WTC11 (cell line): ENCODE measurements around the gene KRT14. TPM values are rescaled to one million over a fixed set of nuclear protein-coding genes. Genes with fewer than 3 reads are reported as not detected.
A peak's percentile ranks its signal among the peaks of the same experiment; 100 is the strongest.
"Not testable (repeated sequence)": the region's sequence is repeated elsewhere in the genome, so short reads cannot be mapped to it uniquely, and the experiment has no call there.

Experiments used
- ATAC-seq: fragments of 200-7000 bp; cut with Tn5 transposase; 2 replicates; pipeline ENCODE4 v1.10.0; 2021; ENCODE audit warnings: mild to moderate bottlenecking, moderate library complexity
- CTCF ChIA-PET: fragments of 300-600 bp; sonication (Branson Sonifier 250); formaldehyde crosslinking; loops from one replicate; lab custom pipeline; 2021; ENCODE audit warnings: antibody characterized with exemption; lab: Charles Lee
- POLR2A ChIA-PET: fragments of 350-600 bp; sonication (Branson Sonifier 250); formaldehyde crosslinking; loops from one replicate; lab custom pipeline; 2021; ENCODE audit warnings: antibody characterized with exemption; lab: Charles Lee
- DNase-seq: peaks from one replicate; pipeline ENCODE4 v3.0.0; 2021; ENCODE audit warnings: low spot score
- H3K27ac Mint-ChIP-seq: 2 replicates; pipeline ENCODE4 v1.8.0; 2021; ENCODE audit warnings: mixed read lengths
- H3K27me3 Mint-ChIP-seq: 2 replicates; pipeline ENCODE4 v1.8.0; 2021; ENCODE audit warnings: low read depth, mild to moderate bottlenecking, moderate library complexity, mixed read lengths
- H3K36me3 Mint-ChIP-seq: 2 replicates; pipeline ENCODE4 v1.8.0; 2021; ENCODE audit warnings: mixed read lengths
- H3K4me1 Mint-ChIP-seq: 2 replicates; pipeline ENCODE4 v1.8.0; 2022; ENCODE audit warnings: mixed read lengths
- H3K4me3 Mint-ChIP-seq: 2 replicates; pipeline ENCODE4 v1.8.0; 2021; ENCODE audit warnings: mild to moderate bottlenecking, moderate library complexity, mixed read lengths
- H3K9me3 Mint-ChIP-seq: 2 replicates; pipeline ENCODE4 v1.8.0; 2021; ENCODE audit warnings: mixed read lengths
- JAZF1 ChIP-seq: fragments of 250-450 bp; sonication (Bioruptor Pico); IDR thresholded peaks from 2 replicates; pipeline ENCODE4 v1.9.0; 2021; ENCODE audit warnings: moderate library complexity, mild to moderate bottlenecking, inconsistent platforms
- NFE2L1 ChIP-seq: sonication (generic); formaldehyde crosslinking; IDR thresholded peaks from 2 replicates; pipeline ENCODE4 v1.8.1; 2023; ENCODE audit warnings: missing genetic modification reagents
- OVOL2 ChIP-seq: fragments of 250-450 bp; sonication (Bioruptor Pico); IDR thresholded peaks from 2 replicates; pipeline ENCODE4 v1.9.0; 2021; ENCODE audit warnings: mild to moderate bottlenecking, borderline replicate concordance
- RELA ChIP-seq: sonication (generic); formaldehyde crosslinking; IDR thresholded peaks from 2 replicates; pipeline ENCODE4 v1.8.1; 2022; ENCODE audit warnings: missing genetic modification reagents, mild to moderate bottlenecking, borderline replicate concordance
- ZNF138 ChIP-seq: sonication (generic); formaldehyde crosslinking; conservative IDR thresholded peaks from 2 replicates; pipeline ENCODE4 v1.8.1; 2022; ENCODE audit warnings: mild to moderate bottlenecking, moderate library complexity, missing genetic modification reagents
- ZNF219 ChIP-seq: sonication (generic); formaldehyde crosslinking; IDR thresholded peaks from 2 replicates; pipeline ENCODE4 v1.8.0; 2023; ENCODE audit warnings: missing genetic modification reagents, mild to moderate bottlenecking, borderline replicate concordance
- ZNF423 ChIP-seq: fragments of 250-450 bp; sonication (Bioruptor Pico); IDR thresholded peaks from 2 replicates; pipeline ENCODE4 v2.1.2; 2022; ENCODE audit warnings: mild to moderate bottlenecking, moderate library complexity
- total RNA-seq: library from RNA; stranded (reverse); gene quantifications from 3 replicates; pipeline ENCODE4 v1.2.3, GENCODE V29; 2021
- TF ChIP-seq, protein P1 (sequence below): sonication (generic); formaldehyde crosslinking; IDR thresholded peaks from 2 replicates; pipeline ENCODE4 v1.8.1; 2022; ENCODE audit warnings: missing genetic modification reagents, borderline replicate concordance
- TF ChIP-seq, protein P2 (sequence below): fragments of 250-450 bp; sonication (Bioruptor Pico); IDR thresholded peaks from 2 replicates; pipeline ENCODE4 v1.8.0; 2021; ENCODE audit warnings: mild to moderate bottlenecking
- TF ChIP-seq, protein P3 (sequence below): fragments of 250-450 bp; sonication (Bioruptor Pico); conservative IDR thresholded peaks from 2 replicates; pipeline ENCODE4 v1.9.0; 2021; ENCODE audit warnings: mild to moderate bottlenecking
- TF ChIP-seq, protein P4 (sequence below): sonication (generic); formaldehyde crosslinking; IDR thresholded peaks from 2 replicates; pipeline ENCODE4 v1.8.1; 2023; ENCODE audit warnings: mild to moderate bottlenecking, moderate library complexity, missing genetic modification reagents

The KRT14 gene
- total RNA-seq, 1 experiment from 2014 or later, result not detected

DNA sequence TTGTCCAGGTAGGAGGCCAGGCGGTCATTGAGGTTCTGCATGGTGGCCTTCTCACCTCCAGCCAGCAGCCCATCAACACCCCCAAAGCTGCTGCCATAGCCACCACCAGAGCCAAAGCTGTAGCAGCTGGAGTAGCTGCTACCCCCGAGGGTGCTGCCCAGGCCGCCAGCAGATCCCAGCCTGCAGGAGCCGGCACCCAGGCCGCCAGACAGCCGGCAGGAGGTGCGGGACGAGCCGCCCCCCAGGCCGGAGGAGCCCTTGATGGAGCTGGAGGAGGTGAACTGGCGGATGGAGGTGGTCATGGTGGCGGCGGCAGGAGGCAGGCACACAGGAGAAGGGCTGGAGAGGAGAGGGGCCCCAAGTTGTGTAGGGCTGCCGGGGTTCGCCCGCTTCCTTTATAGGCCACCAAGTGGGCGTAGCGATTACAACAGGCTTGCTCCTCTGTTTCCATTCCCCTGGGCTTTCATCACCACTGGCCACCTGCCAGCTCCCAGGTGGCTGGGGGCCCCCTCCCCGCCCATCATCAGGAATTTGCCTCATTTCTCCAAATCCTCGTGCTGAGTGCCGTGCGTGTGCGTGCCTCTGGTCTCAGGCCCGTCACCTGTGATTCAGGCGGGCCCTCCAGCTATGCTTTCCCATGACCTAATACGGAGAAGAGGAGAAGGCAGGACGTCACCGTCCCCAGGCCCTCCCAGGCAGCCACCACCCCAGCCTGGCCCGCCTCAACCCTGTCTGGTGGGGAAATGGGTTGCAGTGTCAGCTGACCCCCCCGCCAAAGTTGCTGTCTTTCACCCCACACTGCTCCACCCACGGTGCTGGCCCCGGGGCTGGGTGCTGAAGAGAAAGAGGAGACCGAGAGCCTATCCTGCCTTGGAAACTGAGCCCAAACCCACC lies 37.8 kb upstream of the KRT14 start, which contains the start of gene KRT17 (continued):
- TF ChIP-seq, protein P1, sequence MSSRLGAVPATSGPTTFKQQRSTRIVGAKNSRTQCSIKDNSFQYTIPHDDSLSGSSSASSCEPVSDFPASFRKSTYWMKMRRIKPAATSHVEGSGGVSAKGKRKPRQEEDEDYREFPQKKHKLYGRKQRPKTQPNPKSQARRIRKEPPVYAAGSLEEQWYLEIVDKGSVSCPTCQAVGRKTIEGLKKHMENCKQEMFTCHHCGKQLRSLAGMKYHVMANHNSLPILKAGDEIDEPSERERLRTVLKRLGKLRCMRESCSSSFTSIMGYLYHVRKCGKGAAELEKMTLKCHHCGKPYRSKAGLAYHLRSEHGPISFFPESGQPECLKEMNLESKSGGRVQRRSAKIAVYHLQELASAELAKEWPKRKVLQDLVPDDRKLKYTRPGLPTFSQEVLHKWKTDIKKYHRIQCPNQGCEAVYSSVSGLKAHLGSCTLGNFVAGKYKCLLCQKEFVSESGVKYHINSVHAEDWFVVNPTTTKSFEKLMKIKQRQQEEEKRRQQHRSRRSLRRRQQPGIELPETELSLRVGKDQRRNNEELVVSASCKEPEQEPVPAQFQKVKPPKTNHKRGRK, result no peak
- no peak for TF ChIP-seq ZNF219 (CRISPR knock-in tag)

DNA sequence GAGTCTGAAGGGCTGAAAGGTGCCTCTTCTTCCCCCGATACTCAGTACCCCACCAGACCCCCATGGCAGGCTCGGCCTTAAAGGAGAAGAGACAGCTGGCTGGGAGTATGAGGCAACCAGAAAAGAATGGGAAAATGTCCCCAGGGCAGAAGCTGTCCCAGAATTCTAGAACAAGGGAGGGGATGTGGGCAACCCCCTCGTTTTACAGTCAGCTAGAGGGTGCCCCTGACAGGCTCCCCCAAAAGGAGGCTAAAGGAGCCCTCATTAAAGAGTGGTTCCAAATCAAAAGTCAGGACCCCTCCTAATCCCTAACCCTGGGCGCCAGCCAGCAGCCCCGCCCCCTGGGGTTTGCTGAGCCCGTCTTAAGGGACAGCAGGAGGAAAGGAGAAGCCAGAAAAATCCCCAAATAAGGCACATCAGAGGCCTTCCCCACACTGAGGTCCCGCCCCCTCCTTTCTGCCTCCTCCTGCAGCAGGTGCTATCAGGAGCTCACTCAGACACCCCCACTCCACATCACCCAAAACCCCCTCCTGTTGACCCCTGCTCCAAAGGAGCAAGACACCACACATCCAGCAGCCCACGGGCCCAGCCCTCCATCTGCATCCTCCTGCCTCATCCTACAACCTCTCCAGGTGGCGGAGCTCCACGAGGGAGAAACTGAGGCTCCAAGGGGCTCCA lies 36.6 kb upstream of the KRT14 start:
- H3K4me3 Mint-ChIP-seq, H3K9me3 Mint-ChIP-seq, H3K27ac Mint-ChIP-seq, DNase-seq, H3K27me3 Mint-ChIP-seq, POLR2A ChIA-PET, ATAC-seq, H3K4me1 Mint-ChIP-seq, H3K36me3 Mint-ChIP-seq: not testable (repeated sequence)
- CTCF ChIA-PET, result interaction anchor here (1.7 to 3.4 kb wide), 4 partner anchors 25 to 74 kb away, joined by 5 to 15 read pairs (median 10); no protein-coding TSS in a partner anchor

DNA sequence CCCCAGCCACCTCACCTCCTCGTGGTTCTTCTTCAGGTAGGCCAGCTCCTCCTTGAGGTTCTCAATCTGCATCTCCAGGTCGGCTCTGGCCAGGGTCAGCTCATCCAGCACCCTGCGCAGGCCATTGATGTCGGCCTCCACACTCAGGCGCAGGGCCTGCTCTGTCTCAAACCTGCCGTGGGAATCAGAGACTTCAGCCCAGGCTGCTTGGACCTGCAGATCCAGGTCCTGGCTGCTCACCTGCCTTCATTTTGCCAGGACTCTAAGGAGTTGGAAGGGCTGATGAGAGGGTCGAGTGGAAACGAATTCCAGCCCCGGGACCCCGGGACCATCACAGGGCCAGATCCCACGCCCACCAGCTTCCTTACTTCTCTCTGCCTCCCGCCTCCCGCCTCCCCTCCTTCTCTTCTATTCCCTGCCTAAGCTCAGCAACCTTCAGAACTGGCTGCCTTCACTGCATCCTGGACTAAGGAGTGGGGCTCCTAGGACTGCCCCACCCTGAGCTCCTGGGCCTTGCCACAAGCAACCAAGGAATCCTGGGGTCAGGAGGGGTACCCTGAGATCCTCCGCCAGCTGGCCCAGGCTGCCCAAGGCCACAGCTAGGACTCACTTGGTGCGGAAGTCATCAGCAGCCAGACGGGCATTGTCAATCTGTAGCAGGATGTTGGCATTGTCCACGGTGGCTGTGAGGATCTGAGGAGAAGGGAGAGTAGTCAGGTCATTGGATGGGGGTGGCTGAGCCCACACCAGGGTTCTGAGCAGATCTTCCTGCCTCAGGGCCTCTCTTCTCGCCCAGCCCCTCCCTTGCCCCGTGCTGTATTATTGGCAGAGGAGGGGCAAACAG lies 35.9 kb upstream of the KRT14 start:
- POLR2A ChIA-PET, H3K27ac Mint-ChIP-seq, H3K36me3 Mint-ChIP-seq, H3K4me3 Mint-ChIP-seq, H3K4me1 Mint-ChIP-seq, DNase-seq, H3K9me3 Mint-ChIP-seq, H3K27me3 Mint-ChIP-seq, ATAC-seq: not testable (repeated sequence)
- CTCF ChIA-PET, result interaction anchor here (1.7 to 3.4 kb wide), 3 partner anchors 26 to 73 kb away, joined by 7 to 15 read pairs (median 13); no protein-coding TSS in a partner anchor

DNA sequence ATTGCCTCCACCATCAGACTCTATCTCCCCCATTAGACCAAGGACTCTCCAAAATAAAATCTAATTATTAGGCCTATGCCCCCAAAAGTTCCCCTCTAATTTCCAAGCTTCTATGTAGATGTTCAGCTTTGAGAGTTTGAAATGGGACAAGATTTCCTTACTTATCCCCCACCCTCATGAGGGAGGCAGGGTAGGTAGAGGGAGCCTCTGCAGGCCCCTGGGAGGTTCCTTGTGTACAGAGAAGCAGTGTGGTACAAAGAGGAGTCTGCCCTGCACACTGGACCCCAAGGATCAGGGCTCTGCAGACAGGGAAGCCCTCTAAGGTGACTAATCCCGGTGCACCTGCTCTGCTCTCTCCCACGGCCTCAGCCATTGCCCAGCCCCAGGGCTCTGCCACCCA lies 35.2 kb upstream of the KRT14 start:
- Mint-ChIP-seq H3K4me3 (no peak overlapping the region), H3K27ac (no peak overlapping the region), H3K27me3 (no peaks in the 10 kb centered on the region), H3K4me1 (peaks cover 8% of the 10 kb centered on the region; the same call in 1 of the 2 replicates), H3K36me3 (no peaks in the 10 kb centered on the region), H3K9me3 (no peaks in the 10 kb centered on the region)
- ATAC-seq (no peak), DNase-seq (no peak)
- ChIA-PET CTCF (interaction anchor here (1.7 to 3.4 kb wide), 3 partner anchors 26 to 73 kb away, joined by 7 to 18 read pairs (median 13); no protein-coding TSS in a partner anchor), POLR2A (no interaction called here)
- TF ChIP-seq RELA (no peak), JAZF1 (CRISPR knock-in tag) (no peak), ZNF138 (CRISPR knock-in tag) (no peak), ZNF423 (CRISPR knock-in tag) (no peak), OVOL2 (no peak), NFE2L1 (CRISPR knock-in tag) (no peak)
- TF ChIP-seq, protein P2, sequence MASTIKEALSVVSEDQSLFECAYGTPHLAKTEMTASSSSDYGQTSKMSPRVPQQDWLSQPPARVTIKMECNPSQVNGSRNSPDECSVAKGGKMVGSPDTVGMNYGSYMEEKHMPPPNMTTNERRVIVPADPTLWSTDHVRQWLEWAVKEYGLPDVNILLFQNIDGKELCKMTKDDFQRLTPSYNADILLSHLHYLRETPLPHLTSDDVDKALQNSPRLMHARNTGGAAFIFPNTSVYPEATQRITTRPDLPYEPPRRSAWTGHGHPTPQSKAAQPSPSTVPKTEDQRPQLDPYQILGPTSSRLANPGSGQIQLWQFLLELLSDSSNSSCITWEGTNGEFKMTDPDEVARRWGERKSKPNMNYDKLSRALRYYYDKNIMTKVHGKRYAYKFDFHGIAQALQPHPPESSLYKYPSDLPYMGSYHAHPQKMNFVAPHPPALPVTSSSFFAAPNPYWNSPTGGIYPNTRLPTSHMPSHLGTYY, result no peak
- TF ChIP-seq, protein P3, sequence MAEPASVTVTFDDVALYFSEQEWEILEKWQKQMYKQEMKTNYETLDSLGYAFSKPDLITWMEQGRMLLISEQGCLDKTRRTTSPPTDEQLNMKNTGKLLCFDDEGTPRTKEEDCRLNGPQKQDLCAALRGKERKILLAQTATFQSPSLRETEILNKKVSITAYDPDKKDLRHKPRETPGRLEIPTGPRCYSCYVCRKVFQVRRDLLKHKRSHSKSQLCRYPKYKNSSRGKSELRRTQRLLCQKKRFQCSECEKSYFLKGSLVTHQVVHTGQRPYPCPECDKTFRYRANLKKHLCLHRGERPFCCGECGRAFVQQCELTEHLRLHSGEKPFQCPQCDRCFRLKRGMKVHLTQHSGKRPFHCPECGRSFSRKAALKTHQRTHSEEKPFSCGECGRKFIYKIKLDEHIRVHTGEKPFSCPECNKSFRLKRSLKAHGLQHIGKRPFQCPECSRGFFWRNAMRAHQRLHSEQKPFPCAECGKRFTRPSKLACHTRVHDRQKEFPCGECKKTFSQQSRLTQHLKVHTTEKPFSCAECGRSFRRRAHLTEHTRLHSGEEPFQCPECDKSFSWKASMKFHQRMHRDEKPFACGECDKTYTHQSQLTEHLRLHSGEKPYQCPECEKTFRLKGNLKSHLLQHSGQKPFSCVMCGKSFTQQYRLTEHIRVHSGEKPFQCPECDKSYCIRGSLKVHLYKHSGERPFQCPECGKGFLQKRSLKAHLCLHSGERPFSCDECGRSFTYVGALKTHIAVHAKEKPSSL (CRISPR knock-in tag), result no peak
- TF ChIP-seq, protein P4, sequence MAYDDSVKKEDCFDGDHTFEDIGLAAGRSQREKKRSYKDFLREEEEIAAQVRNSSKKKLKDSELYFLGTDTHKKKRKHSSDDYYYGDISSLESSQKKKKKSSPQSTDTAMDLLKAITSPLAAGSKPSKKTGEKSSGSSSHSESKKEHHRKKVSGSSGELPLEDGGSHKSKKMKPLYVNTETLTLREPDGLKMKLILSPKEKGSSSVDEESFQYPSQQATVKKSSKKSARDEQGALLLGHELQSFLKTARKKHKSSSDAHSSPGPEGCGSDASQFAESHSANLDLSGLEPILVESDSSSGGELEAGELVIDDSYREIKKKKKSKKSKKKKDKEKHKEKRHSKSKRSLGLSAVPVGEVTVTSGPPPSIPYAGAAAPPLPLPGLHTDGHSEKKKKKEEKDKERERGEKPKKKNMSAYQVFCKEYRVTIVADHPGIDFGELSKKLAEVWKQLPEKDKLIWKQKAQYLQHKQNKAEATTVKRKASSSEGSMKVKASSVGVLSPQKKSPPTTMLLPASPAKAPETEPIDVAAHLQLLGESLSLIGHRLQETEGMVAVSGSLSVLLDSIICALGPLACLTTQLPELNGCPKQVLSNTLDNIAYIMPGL (CRISPR knock-in tag), result no peak

DNA sequence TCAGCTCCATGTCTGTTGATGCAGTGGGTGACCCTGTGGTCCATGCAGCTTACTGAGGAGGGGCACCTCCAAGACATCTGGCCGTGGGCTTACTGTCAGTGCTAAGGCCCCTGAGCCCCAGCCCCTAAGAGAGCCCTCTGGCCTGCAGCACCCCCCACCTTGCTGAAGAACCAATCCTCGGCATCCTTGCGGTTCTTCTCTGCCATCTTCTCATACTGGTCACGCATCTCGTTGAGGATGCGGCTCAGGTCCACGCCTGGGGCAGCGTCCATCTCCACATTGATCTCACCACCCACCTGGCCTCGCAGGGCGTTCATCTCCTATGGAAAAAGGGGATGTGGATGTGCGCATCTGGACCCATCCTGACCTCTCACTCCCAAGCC lies 34.7 kb upstream of the KRT14 start:
- H3K36me3 Mint-ChIP-seq, H3K9me3 Mint-ChIP-seq, DNase-seq, H3K27me3 Mint-ChIP-seq, POLR2A ChIA-PET, H3K4me3 Mint-ChIP-seq, ATAC-seq: not testable (repeated sequence)
- peaks cover 10% of the 10 kb centered on the region; the same call in 1 of the 2 replicates for H3K4me1 Mint-ChIP-seq
- peak overlapping the region; percentile 60; the same call in 1 of the 2 replicates for H3K27ac Mint-ChIP-seq
- CTCF ChIA-PET, result interaction anchor here (0.9 to 2.7 kb wide), 7 partner anchors 11 to 73 kb away, joined by 3 to 18 read pairs (median 9); no protein-coding TSS in a partner anchor
